Measurements from ENCODE around the gene TMEM190. TPM values are rescaled to one million over a fixed set of nuclear protein-coding genes. Genes with fewer than 3 reads are reported as not detected.

The TMEM190 gene
- total RNA-seq, 1 donor from 2014 or later, result not detected

DNA sequence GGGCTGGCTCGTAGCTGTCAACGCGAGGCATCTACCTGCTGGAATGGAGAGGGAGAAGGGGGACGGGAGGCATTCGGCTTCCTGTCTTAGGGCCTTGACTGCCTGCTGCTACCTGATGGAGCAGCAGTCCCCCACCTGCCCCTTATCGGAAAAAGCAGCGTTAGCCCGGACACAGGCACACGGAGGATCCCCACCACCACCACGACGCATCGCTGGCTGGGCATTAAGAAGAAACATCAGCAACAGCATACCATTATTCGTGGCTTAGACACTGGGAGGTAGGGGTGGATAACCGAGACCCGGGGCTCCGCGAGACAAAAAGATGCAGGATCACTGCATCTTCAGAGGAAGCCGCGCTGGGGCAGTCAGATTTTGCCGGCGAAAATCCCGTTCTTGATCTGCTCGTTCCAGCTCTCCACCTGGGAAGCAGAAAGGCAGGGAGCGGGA, 23.2 kb upstream of the TMEM190 start:
- Mint-ChIP-seq H3K27ac (ENCODE audit: unreplicated experiment) (no peak overlapping the region), H3K36me3 (ENCODE audit: unreplicated experiment) (no peaks in the 10 kb centered on the region), H3K4me3 (ENCODE audit: unreplicated experiment) (peak overlapping the region; percentile 71), H3K9me3 (ENCODE audit: unreplicated experiment) (no peaks in the 10 kb centered on the region), H3K27me3 (ENCODE audit: unreplicated experiment) (peaks cover 41% of the 10 kb centered on the region), H3K4me1 (ENCODE audit: unreplicated experiment) (peaks cover 25% of the 10 kb centered on the region)
- TF ChIP-seq CTCF (IDR thresholded peaks at IDR 0.05), result no peak
- no peak for DNase-seq (ENCODE audit: extremely low spot score, unreplicated experiment)

DNA sequence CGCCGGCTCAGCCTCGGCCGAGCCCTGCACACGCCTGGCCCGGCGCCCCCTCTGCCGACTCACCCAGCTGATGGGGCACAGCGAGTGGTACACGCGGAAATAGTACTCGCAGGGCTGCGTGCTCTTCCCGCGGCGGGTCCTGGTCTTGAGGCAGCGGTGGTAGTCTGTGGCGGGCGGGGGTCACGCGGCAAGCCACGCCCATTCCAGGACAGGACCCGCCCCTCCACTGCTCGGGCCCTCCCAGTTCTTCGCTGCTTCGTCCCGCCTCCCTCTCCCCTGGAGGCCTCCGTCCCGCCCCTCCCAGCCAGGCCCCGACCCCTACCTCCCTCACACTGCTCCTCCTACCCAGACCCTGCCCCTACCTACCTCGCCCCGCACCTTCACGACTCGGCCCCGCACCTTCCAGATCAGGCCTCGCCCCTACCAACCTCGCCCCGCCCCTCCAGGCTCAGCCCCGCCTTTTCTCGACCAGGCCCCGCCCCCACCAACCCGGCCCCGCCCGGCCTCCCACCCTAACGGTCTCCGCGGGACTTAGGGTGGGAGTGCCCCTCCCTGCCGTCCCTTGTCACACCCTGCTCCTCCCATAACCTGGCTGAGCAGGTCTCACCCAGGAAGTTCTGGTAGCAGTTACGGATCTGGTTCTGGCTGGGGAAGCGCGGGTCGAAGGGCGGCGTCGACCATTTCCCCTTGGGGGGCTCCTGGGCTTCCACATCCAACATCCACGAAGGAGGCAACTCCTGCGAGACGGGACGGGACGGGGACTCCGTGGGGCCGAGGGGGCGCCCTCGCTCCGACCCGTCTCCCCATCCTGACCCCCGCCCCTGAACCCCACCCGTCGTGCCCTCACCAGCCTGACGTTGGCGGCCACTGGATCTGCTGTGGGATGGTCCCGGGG, 22.6 kb upstream of the TMEM190 start:
- TF ChIP-seq CTCF (IDR thresholded peaks at IDR 0.05), result no peak
- Mint-ChIP-seq H3K4me1 (ENCODE audit: unreplicated experiment) (peaks cover 20% of the 10 kb centered on the region), H3K27me3 (ENCODE audit: unreplicated experiment) (peaks cover 41% of the 10 kb centered on the region), H3K27ac (ENCODE audit: unreplicated experiment) (no peak overlapping the region), H3K36me3 (ENCODE audit: unreplicated experiment) (no peaks in the 10 kb centered on the region), H3K4me3 (ENCODE audit: unreplicated experiment) (peak overlapping the region; percentile 71), H3K9me3 (ENCODE audit: unreplicated experiment) (no peaks in the 10 kb centered on the region)
- no peak for DNase-seq (ENCODE audit: extremely low spot score, unreplicated experiment)

DNA sequence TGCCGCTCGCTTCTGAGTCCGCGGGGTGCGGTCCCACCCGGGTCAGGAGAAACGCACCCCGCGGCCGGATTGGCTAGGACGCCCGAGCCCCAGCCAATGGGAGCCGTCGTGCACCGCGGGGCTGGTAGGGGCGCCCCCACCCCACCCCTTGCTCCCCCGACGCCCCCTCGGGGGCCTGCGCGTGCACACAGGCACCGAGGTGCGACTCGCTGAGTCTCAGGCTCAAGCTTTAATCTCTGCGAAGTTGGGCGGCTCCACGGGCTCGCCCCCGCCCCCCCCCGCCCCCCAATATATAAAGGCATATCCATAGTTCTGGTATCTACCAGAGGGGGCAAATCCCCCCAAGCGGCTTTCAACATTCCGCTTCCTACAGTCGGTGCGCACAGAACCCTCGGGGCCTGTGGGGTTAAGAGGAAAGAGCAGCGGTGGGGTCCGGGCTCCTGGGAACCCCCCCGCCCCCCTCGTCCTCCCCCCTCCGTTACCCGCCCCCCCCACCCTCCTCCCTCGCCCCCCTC, 21.9 kb upstream of the TMEM190 start, which contains the start of gene COX6B2:
Gene COX6B2 (minus strand): TSS at position 22 of the 515 bp plus-strand sequence. CDS start 198 bp downstream, outside the sequence.
- Mint-ChIP-seq H3K9me3 (ENCODE audit: unreplicated experiment) (no peaks in the 10 kb centered on the region), H3K27me3 (ENCODE audit: unreplicated experiment) (peaks cover 41% of the 10 kb centered on the region), H3K4me1 (ENCODE audit: unreplicated experiment) (peaks cover 18% of the 10 kb centered on the region), H3K4me3 (ENCODE audit: unreplicated experiment) (peak within 1 kb of the TSS; percentile 71), H3K27ac (ENCODE audit: unreplicated experiment) (no peak within 1 kb of the TSS), H3K36me3 (ENCODE audit: unreplicated experiment) (no peaks in the 10 kb centered on the region)
- DNase-seq (ENCODE audit: extremely low spot score, unreplicated experiment), result no peak
- TF ChIP-seq CTCF (IDR thresholded peaks at IDR 0.05), result no peak

DNA sequence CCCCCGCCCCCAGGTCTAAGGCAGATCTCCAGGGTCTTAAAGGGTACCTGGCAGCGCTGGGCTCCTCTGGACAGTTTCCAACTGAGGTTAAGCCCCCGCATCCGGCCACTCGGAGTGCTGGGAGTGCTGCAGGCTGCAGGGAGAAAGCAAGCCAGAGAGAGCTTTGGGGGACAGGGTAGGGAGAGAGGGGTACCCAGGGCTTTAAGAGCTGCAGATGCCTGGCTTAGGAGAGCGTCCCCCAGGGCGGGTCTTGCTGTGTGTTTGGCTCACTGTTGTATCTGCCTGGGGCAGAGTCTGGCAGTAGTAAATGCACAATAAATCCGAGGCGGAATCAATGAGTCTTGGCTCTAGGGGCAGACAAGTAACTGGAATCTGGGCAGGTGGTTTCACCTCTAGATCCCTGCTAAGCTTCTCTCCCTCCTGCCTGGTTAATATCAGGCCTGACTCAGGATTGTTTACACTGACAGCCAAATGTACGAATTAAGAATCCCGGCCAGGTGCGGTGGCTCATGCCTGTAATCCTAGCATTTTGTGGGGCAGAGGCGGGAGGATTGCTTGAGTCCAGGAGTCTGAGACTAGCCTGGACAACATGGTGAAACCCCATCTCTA, 21.3 kb upstream of the TMEM190 start:
- Mint-ChIP-seq H3K4me3 (ENCODE audit: unreplicated experiment) (no peak overlapping the region), H3K27me3 (ENCODE audit: unreplicated experiment) (peaks cover 41% of the 10 kb centered on the region), H3K27ac (ENCODE audit: unreplicated experiment) (no peak overlapping the region), H3K36me3 (ENCODE audit: unreplicated experiment) (no peaks in the 10 kb centered on the region), H3K4me1 (ENCODE audit: unreplicated experiment) (peaks cover 18% of the 10 kb centered on the region), H3K9me3 (ENCODE audit: unreplicated experiment) (no peaks in the 10 kb centered on the region)
- DNase-seq (ENCODE audit: extremely low spot score, unreplicated experiment), result no peak
- no peak for TF ChIP-seq CTCF (IDR thresholded peaks at IDR 0.05)

GRCh38 chr19:55358493-55358892, 18.1 kb upstream of the TMEM190 start:
- no peak for TF ChIP-seq CTCF (IDR thresholded peaks at IDR 0.05)
- H3K27me3 Mint-ChIP-seq (ENCODE audit: unreplicated experiment), result peaks cover 22% of the 10 kb centered on the region
- no peak overlapping the region for H3K27ac Mint-ChIP-seq (ENCODE audit: unreplicated experiment)
- H3K36me3 Mint-ChIP-seq (ENCODE audit: unreplicated experiment), result no peaks in the 10 kb centered on the region
- no peaks in the 10 kb centered on the region for H3K9me3 Mint-ChIP-seq (ENCODE audit: unreplicated experiment)
- DNase-seq (ENCODE audit: extremely low spot score, unreplicated experiment), result no peak
- peaks cover 8% of the 10 kb centered on the region for H3K4me1 Mint-ChIP-seq (ENCODE audit: unreplicated experiment)
- H3K4me3 Mint-ChIP-seq (ENCODE audit: unreplicated experiment), result no peak overlapping the region
